Osteoblast (primary cell): ENCODE data around the gene NEK6. TPM values are rescaled to one million over a fixed set of nuclear protein-coding genes. Genes with fewer than 3 reads are reported as not detected.
A peak's percentile ranks its signal among the peaks of the same experiment; 100 is the strongest.

Source experiments
- DNase-seq: peaks from one replicate; pipeline ENCODE4 v3.0.0; 2011; ENCODE audit warnings: low spot score, mixed read lengths; ENCODE audit not compliant: insufficient read length; ENCODE audit errors: missing footprints
- H2AFZ ChIP-seq: 2 replicates; pipeline ENCODE4 v1.6.0; 2011; ENCODE audit warnings: mild to moderate bottlenecking, low read length
- H3K27ac ChIP-seq: 2 replicates; pipeline ENCODE4 v1.5.1; 2011; ENCODE audit warnings: mild to moderate bottlenecking, low read depth, low read length, moderate library complexity
- H3K27me3 ChIP-seq: 2 replicates; pipeline ENCODE4 v1.6.0; 2012; ENCODE audit warnings: mild to moderate bottlenecking, control low read depth, inconsistent platforms, low read length, moderate library complexity; ENCODE audit not compliant: insufficient read depth
- H3K36me3 ChIP-seq: 2 replicates; pipeline ENCODE4 v1.5.1; 2011; ENCODE audit warnings: mild to moderate bottlenecking, low read length, control low read depth, moderate library complexity; ENCODE audit not compliant: insufficient read depth
- H3K4me1 ChIP-seq: 2 replicates; pipeline ENCODE4 v1.5.1; 2011; ENCODE audit warnings: mild to moderate bottlenecking, low read length, control low read depth, moderate library complexity; ENCODE audit not compliant: insufficient read depth
- H3K4me2 ChIP-seq: 2 replicates; pipeline ENCODE4 v1.6.0; 2011; ENCODE audit warnings: mild to moderate bottlenecking, low read length; ENCODE audit not compliant: insufficient read depth
- H3K4me3 ChIP-seq: fragments of 200-600 bp; sonication (generic); 3 replicates; pipeline ENCODE4 v1.5.1; 2012; ENCODE audit warnings: mild to moderate bottlenecking, low read length, inconsistent platforms; ENCODE audit not compliant: insufficient read depth
- H3K79me2 ChIP-seq: 2 replicates; pipeline ENCODE4 v1.6.0; 2012; ENCODE audit warnings: mild to moderate bottlenecking, low read length, control low read depth, inconsistent platforms; ENCODE audit not compliant: insufficient read depth
- H3K9me3 ChIP-seq: 2 replicates; pipeline ENCODE4 v1.5.1; 2011; ENCODE audit warnings: low read depth, low read length, control low read depth
- H4K20me1 ChIP-seq: 2 replicates; pipeline ENCODE4 v1.6.0; 2012; ENCODE audit warnings: mild to moderate bottlenecking, low read length, control low read depth; ENCODE audit not compliant: insufficient read depth
- CTCF ChIP-seq: IDR thresholded peaks from 2 replicates; pipeline ENCODE4 v1.5.1; 2011; ENCODE audit warnings: mild to moderate bottlenecking, low read depth, low read length, moderate library complexity; ENCODE audit errors: extremely low read depth
- total RNA-seq: library from RNA; depleted of rRNA; stranded (reverse); fragments of >200 nt; gene quantifications from 2 replicates; pipeline ENCODE4 v1.2.3, GENCODE V29; 2012

Gene NEK6
- total RNA-seq, 1 donor = 128 TPM

GRCh38 chr9:124351672-124352468, 94.1 kb downstream of the NEK6 start:
- Histone ChIP-seq H3K4me1 (no peaks in the 10 kb centered on the region), H3K4me2 (no peak overlapping the region), H3K27me3 (no peaks in the 10 kb centered on the region), H3K4me3 (no peak overlapping the region), H4K20me1 (peaks cover 59% of the 10 kb centered on the region), H2AFZ (no peak overlapping the region), H3K79me2 (peaks cover 29% of the 10 kb centered on the region), H3K36me3 (peaks cover 98% of the 10 kb centered on the region), H3K9me3 (no peaks in the 10 kb centered on the region), H3K27ac (no peak overlapping the region)
- no peak for DNase-seq
- TF ChIP-seq CTCF = no peak

- no peak for DNase-seq
- peaks cover 93% of the 10 kb centered on the region for H3K36me3 ChIP-seq
- H3K27me3 ChIP-seq = no peaks in the 10 kb centered on the region
- peaks cover 64% of the 10 kb centered on the region for H4K20me1 ChIP-seq
- no peak for TF ChIP-seq CTCF
- no peak overlapping the region for H2AFZ ChIP-seq
- no peaks in the 10 kb centered on the region for H3K4me1 ChIP-seq
- H3K79me2 ChIP-seq = peaks cover 37% of the 10 kb centered on the region
- H3K4me3 ChIP-seq = no peak overlapping the region
- H3K27ac ChIP-seq = no peak overlapping the region
- H3K9me3 ChIP-seq = no peaks in the 10 kb centered on the region
- H3K4me2 ChIP-seq = no peak overlapping the region
Measured at GRCh38 chr9:124352616-124353015, 94.9 kb downstream of the NEK6 start.

GRCh38 chr9:124353166-124353768, 95.5 kb downstream of the NEK6 start:
- no peak for TF ChIP-seq CTCF
- H3K27ac ChIP-seq = peak overlapping the region; percentile 68
- peaks cover 71% of the 10 kb centered on the region for H4K20me1 ChIP-seq
- no peaks in the 10 kb centered on the region for H3K9me3 ChIP-seq
- no peak overlapping the region for H3K4me2 ChIP-seq
- no peak for DNase-seq
- peaks cover 86% of the 10 kb centered on the region for H3K36me3 ChIP-seq
- no peak overlapping the region for H3K4me3 ChIP-seq
- no peaks in the 10 kb centered on the region for H3K27me3 ChIP-seq
- peaks cover 43% of the 10 kb centered on the region for H3K79me2 ChIP-seq
- no peaks in the 10 kb centered on the region for H3K4me1 ChIP-seq
- no peak overlapping the region for H2AFZ ChIP-seq

- no peak overlapping the region for H3K4me2 ChIP-seq
- peaks cover 49% of the 10 kb centered on the region for H3K79me2 ChIP-seq
- H2AFZ ChIP-seq = no peak overlapping the region
- DNase-seq = no peak
- peak overlapping the region; percentile 68 for H3K27ac ChIP-seq
- TF ChIP-seq CTCF = no peak
- H4K20me1 ChIP-seq = peaks cover 75% of the 10 kb centered on the region
- no peaks in the 10 kb centered on the region for H3K27me3 ChIP-seq
- no peak overlapping the region for H3K4me3 ChIP-seq
- H3K4me1 ChIP-seq = no peaks in the 10 kb centered on the region
- H3K36me3 ChIP-seq = peaks cover 80% of the 10 kb centered on the region
- no peaks in the 10 kb centered on the region for H3K9me3 ChIP-seq
Measured at GRCh38 chr9:124353811-124354274, 96.1 kb downstream of the NEK6 start.
